ENCODE measurements around the gene DAB2IP. TPM values are rescaled to one million over a fixed set of nuclear protein-coding genes. Genes with fewer than 3 reads are reported as not detected.

DAB2IP gene
- total and polyA plus RNA-seq, 2 experiments from 2014 or later, result 8.9 to 42.8 TPM

DNA sequence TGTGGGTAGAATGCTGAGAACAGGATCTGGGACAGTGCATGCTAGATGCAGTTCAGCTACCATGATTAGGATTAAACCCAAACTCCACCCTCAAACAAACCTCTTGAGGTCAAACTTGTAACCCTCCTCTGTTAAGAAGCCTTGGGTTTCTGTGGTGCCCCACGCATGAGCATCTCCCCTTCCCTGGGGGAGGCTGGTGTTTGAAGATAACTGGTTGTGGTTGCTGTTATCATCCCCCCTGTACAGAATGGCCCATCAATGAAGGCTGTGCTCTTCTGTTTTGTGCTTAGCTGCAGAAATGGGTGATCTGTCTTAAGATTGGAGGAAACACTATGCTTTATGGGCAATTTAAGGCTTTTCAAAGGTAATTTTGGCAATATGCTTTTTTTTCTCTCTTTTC is 4.4 kb upstream of the DAB2IP start:
- Histone ChIP-seq H3K4me3 (no peak overlapping the region), H3K4me1 (ENCODE audit: insufficient read depth) (peaks cover 20% of the 10 kb centered on the region), H3K9me2 (ENCODE audit: insufficient read depth) (no peaks in the 10 kb centered on the region), H3F3A (replicated peaks; ENCODE audit: low read depth) (peaks cover 8% of the 10 kb centered on the region; the same call in 1 of the 2 replicates), H3K27me3 (ENCODE audit: insufficient read depth) (peaks cover 7% of the 10 kb centered on the region; the same call in 1 of the 2 replicates), H3K36me3 (ENCODE audit: insufficient read depth) (no peaks in the 10 kb centered on the region), H3K79me2 (replicated peaks; ENCODE audit: insufficient read depth) (peaks cover 1% of the 10 kb centered on the region; the same call in 1 of the 2 replicates), H3K4me2 (no peak overlapping the region), H3K27ac (ENCODE audit: low read depth) (no peak overlapping the region), H4K20me1 (replicated peaks; ENCODE audit: insufficient read depth) (0 out of 2 replicates have a peak, but pooled peaks cover 2% of the 10 kb centered on the region), H2AFZ (no peak overlapping the region)
- no peaks in the 10 kb centered on the region; the same call in 2 of the 3 replicates for H3K9me3 Mint-ChIP-seq
- H3K4me3 Mint-ChIP-seq, result no peak overlapping the region
- H3K4me1 Mint-ChIP-seq, result peaks cover 48% of the 10 kb centered on the region
- no peak for TF ChIP-seq POLR2AphosphoS5 (IDR thresholded peaks at IDR 0.05; ENCODE audit: low read depth)
- TF ChIP-seq EZH2phosphoT487 (IDR thresholded peaks at IDR 0.05; ENCODE audit: unreplicated experiment), result no peak
- peaks cover 10% of the 10 kb centered on the region for H3K27me3 Mint-ChIP-seq (ENCODE audit: insufficient read depth, low read depth, poor library complexity)
- ATAC-seq (no peak), DNase-seq (ENCODE audit: low spot score) (no peak)
- no peaks in the 10 kb centered on the region for H3K36me3 Mint-ChIP-seq (ENCODE audit: low read depth)
- no peak overlapping the region for H3K27ac Mint-ChIP-seq

DNA sequence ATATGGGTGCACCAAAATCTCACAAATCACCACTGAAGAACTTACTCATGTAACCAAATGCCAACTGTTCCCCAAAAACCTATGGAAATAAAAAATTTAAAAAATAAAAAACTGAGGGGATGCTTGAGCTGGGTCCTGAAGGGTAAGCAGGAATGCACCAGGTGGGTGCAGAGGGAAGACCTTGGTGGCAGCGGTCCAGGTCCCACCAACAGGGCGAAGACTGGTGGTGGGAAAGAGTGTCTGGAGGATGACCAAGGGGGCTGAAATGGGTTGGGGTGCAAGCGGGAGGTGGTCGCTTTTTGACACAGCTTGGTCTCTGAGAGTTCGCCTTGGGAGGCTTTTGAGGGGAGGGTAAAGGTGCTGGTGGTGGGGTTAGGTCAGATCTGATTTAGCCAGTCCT is 3.3 kb upstream of the DAB2IP start:
- Histone ChIP-seq H3K79me2 (replicated peaks; ENCODE audit: insufficient read depth) (peaks cover 10% of the 10 kb centered on the region), H3K36me3 (ENCODE audit: insufficient read depth) (no peaks in the 10 kb centered on the region), H3K4me3 (no peak overlapping the region), H3F3A (replicated peaks; ENCODE audit: low read depth) (peaks cover 8% of the 10 kb centered on the region; the same call in 1 of the 2 replicates), H3K27me3 (ENCODE audit: insufficient read depth) (peaks cover 7% of the 10 kb centered on the region; the same call in 1 of the 2 replicates), H4K20me1 (replicated peaks; ENCODE audit: insufficient read depth) (peaks cover 7% of the 10 kb centered on the region; the same call in 1 of the 2 replicates), H3K27ac (ENCODE audit: low read depth) (no peak overlapping the region), H3K4me2 (no peak overlapping the region), H3K9me2 (ENCODE audit: insufficient read depth) (no peaks in the 10 kb centered on the region), H2AFZ (no peak overlapping the region), H3K4me1 (ENCODE audit: insufficient read depth) (peaks cover 30% of the 10 kb centered on the region)
- no peaks in the 10 kb centered on the region; the same call in 2 of the 3 replicates for H3K9me3 Mint-ChIP-seq
- no peak for TF ChIP-seq EZH2phosphoT487 (IDR thresholded peaks at IDR 0.05; ENCODE audit: unreplicated experiment)
- H3K4me3 Mint-ChIP-seq, result no peak overlapping the region
- no peaks in the 10 kb centered on the region for H3K36me3 Mint-ChIP-seq (ENCODE audit: low read depth)
- peaks cover 17% of the 10 kb centered on the region for H3K27me3 Mint-ChIP-seq (ENCODE audit: insufficient read depth, low read depth, poor library complexity)
- DNase-seq (ENCODE audit: low spot score), result no peak
- ATAC-seq, result no peak
- no peak overlapping the region for H3K27ac Mint-ChIP-seq
- H3K4me1 Mint-ChIP-seq, result peaks cover 56% of the 10 kb centered on the region

DNA sequence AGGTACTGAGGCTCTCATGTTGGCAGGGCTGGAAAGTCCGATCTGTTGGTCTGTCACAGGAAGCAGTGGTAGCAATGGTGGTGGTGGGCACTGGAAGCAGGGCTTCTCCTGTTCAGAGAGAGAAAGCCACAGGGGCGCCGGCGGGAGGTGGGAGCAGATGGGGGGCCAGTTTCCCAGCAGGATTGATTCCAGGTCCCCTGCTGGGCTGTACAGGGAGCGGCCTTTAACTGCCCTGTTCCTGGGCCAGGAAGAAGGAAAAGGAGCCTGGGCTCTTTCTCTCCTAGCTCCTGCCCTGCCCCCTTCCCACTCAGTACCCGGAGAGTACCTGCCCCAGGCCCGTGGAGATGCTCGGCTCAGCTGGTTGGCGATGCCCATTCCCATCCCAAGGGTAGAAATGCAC is 2.6 kb upstream of the DAB2IP start:
- H3K79me2 ChIP-seq (replicated peaks; ENCODE audit: insufficient read depth), result peaks cover 16% of the 10 kb centered on the region
- H3K4me1 ChIP-seq (ENCODE audit: insufficient read depth), result peaks cover 30% of the 10 kb centered on the region
- peaks cover 8% of the 10 kb centered on the region; the same call in 1 of the 2 replicates for H3F3A ChIP-seq (replicated peaks; ENCODE audit: low read depth)
- TF ChIP-seq, protein P1, sequence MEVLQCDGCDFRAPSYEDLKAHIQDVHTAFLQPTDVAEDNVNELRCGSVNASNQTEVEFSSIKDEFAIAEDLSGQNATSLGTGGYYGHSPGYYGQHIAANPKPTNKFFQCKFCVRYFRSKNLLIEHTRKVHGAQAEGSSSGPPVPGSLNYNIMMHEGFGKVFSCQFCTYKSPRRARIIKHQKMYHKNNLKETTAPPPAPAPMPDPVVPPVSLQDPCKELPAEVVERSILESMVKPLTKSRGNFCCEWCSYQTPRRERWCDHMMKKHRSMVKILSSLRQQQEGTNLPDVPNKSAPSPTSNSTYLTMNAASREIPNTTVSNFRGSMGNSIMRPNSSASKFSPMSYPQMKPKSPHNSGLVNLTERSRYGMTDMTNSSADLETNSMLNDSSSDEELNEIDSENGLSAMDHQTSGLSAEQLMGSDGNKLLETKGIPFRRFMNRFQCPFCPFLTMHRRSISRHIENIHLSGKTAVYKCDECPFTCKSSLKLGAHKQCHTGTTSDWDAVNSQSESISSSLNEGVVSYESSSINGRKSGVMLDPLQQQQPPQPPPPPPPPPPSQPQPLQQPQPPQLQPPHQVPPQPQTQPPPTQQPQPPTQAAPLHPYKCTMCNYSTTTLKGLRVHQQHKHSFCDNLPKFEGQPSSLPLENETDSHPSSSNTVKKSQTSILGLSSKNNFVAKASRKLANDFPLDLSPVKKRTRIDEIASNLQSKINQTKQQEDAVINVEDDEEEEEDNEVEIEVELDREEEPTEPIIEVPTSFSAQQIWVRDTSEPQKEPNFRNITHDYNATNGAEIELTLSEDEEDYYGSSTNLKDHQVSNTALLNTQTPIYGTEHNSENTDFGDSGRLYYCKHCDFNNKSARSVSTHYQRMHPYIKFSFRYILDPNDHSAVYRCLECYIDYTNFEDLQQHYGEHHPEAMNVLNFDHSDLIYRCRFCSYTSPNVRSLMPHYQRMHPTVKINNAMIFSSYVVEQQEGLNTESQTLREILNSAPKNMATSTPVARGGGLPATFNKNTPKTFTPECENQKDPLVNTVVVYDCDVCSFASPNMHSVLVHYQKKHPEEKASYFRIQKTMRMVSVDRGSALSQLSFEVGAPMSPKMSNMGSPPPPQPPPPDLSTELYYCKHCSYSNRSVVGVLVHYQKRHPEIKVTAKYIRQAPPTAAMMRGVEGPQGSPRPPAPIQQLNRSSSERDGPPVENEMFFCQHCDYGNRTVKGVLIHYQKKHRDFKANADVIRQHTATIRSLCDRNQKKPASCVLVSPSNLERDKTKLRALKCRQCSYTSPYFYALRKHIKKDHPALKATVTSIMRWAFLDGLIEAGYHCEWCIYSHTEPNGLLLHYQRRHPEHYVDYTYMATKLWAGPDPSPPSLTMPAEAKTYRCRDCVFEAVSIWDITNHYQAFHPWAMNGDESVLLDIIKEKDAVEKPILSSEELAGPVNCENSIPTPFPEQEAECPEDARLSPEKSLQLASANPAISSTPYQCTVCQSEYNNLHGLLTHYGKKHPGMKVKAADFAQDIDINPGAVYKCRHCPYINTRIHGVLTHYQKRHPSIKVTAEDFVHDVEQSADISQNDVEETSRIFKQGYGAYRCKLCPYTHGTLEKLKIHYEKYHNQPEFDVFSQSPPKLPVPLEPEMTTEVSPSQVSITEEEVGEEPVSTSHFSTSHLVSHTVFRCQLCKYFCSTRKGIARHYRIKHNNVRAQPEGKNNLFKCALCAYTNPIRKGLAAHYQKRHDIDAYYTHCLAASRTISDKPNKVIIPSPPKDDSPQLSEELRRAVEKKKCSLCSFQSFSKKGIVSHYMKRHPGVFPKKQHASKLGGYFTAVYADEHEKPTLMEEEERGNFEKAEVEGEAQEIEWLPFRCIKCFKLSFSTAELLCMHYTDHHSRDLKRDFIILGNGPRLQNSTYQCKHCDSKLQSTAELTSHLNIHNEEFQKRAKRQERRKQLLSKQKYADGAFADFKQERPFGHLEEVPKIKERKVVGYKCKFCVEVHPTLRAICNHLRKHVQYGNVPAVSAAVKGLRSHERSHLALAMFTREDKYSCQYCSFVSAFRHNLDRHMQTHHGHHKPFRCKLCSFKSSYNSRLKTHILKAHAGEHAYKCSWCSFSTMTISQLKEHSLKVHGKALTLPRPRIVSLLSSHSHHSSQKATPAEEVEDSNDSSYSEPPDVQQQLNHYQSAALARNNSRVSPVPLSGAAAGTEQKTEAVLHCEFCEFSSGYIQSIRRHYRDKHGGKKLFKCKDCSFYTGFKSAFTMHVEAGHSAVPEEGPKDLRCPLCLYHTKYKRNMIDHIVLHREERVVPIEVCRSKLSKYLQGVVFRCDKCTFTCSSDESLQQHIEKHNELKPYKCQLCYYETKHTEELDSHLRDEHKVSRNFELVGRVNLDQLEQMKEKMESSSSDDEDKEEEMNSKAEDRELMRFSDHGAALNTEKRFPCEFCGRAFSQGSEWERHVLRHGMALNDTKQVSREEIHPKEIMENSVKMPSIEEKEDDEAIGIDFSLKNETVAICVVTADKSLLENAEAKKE (CRISPR knock-in tag; IDR thresholded peaks at IDR 0.05), result no peak
- TF ChIP-seq CREB1 (CRISPR knock-in tag; IDR thresholded peaks at IDR 0.05; ENCODE audit: low read depth) (no peak), STAT1 (IDR thresholded peaks at IDR 0.05; ENCODE audit: unreplicated experiment) (no peak), NANOG (IDR thresholded peaks at IDR 0.05; ENCODE audit: borderline replicate concordance) (no peak), EZH2 (IDR thresholded peaks at IDR 0.05; ENCODE audit: low read depth, unreplicated experiment) (no peak)
- peaks cover 62% of the 10 kb centered on the region for H3K4me1 Mint-ChIP-seq
- DNase-seq (ENCODE audit: low spot score) (no peak), ATAC-seq (no peak)
- no peaks in the 10 kb centered on the region for H3K36me3 ChIP-seq (ENCODE audit: insufficient read depth)
- peak overlapping the region; percentile 46; the same call in 1 of the 2 replicates for H3K27ac Mint-ChIP-seq
- peaks cover 13% of the 10 kb centered on the region for H4K20me1 ChIP-seq (replicated peaks; ENCODE audit: insufficient read depth)
- peak overlapping the region; percentile 98 for H3K4me2 ChIP-seq
- peaks cover 7% of the 10 kb centered on the region; the same call in 1 of the 2 replicates for H3K27me3 ChIP-seq (ENCODE audit: insufficient read depth)
- peak overlapping the region; percentile 16; the same call in 2 of the 3 replicates for H3K4me3 Mint-ChIP-seq
- H3K27me3 Mint-ChIP-seq (ENCODE audit: insufficient read depth, low read depth, poor library complexity), result peaks cover 17% of the 10 kb centered on the region
- H3K9me2 ChIP-seq (ENCODE audit: insufficient read depth), result no peaks in the 10 kb centered on the region
- no peak overlapping the region for H3K4me3 ChIP-seq
- H3K9me3 Mint-ChIP-seq, result no peaks in the 10 kb centered on the region; the same call in 2 of the 3 replicates
- no peak overlapping the region for H3K27ac ChIP-seq (ENCODE audit: low read depth)
- H2AFZ ChIP-seq, result no peak overlapping the region
- H3K36me3 Mint-ChIP-seq (ENCODE audit: low read depth), result no peaks in the 10 kb centered on the region

Data from GM23338 (cell line).